ENCODE results near the gene NDUFB2. TPM values are rescaled to one million over a fixed set of nuclear protein-coding genes. Genes with fewer than 3 reads are reported as not detected.

Gene NDUFB2
- total and polyA plus RNA-seq, 2 donors (not counting 1 experiment from before 2014, with no cell fraction given): 67.9 to 171 TPM

GRCh38 chr7:140732416-140732815, 35.9 kb downstream of the NDUFB2 start:
- H3K4me3 Mint-ChIP-seq: no peak overlapping the region
- ATAC-seq (ENCODE audit: low read depth) (no peak), DNase-seq (no peak)
- H3K9me3 Mint-ChIP-seq (ENCODE audit: insufficient read depth): no peaks in the 10 kb centered on the region
- H3K4me2 ChIP-seq (replicated peaks; ENCODE audit: low read depth, low read length, poor library complexity, severe bottlenecking): no peak overlapping the region
- no peak overlapping the region for H3K27ac ChIP-seq (ENCODE audit: low read length in 2 of 2)
- peaks cover 2 to 5% of the 10 kb centered on the region in 2 experiments for H3K36me3 ChIP-seq (replicated peaks in 1 of 2; ENCODE audit: control extremely low read depth in 1 of 2, control insufficient read depth in 1 of 2, extremely low read depth in 1 of 2, insufficient read depth in 2 of 2, low read length in 1 of 2)
- ChIA-PET POLR2A (no interaction called here), CTCF (no interaction called here)
- no peaks in the 10 kb centered on the region for H3K27me3 ChIP-seq (replicated peaks in 1 of 4; ENCODE audit: control extremely low read depth in 1 of 4, control insufficient read depth in 3 of 4, insufficient read depth in 4 of 4, low read length in 3 of 4)
- no peaks in the 10 kb centered on the region for H4K20me1 ChIP-seq (ENCODE audit: control insufficient read depth, insufficient read depth, low read length, poor library complexity, severe bottlenecking)
- no peak overlapping the region for H3K4me3 ChIP-seq (ENCODE audit: control extremely low read depth in 1 of 5, extremely low read depth in 1 of 5, insufficient read depth in 1 of 5, low read depth in 2 of 5, low read length in 4 of 5)
- H3K4me1 ChIP-seq (ENCODE audit: control insufficient read depth in 2 of 2, insufficient read depth in 2 of 2, low read length in 2 of 2): no peaks in the 10 kb centered on the region
- 82% methylated on average over 1 of the region's 2 CpGs for WGBS (ENCODE audit: insufficient coverage)
- H3K9me3 ChIP-seq (ENCODE audit: control extremely low read depth in 1 of 3, control insufficient read depth in 2 of 3, insufficient read depth in 1 of 3, low read length in 2 of 3): no peaks in the 10 kb centered on the region
- no peak overlapping the region for H3K27ac Mint-ChIP-seq
- H3K9ac ChIP-seq (ENCODE audit: low read length): no peak overlapping the region
- intact Hi-C loops (cut with micrococcal nuclease): no loop called here
- TF ChIP-seq, protein P1, sequence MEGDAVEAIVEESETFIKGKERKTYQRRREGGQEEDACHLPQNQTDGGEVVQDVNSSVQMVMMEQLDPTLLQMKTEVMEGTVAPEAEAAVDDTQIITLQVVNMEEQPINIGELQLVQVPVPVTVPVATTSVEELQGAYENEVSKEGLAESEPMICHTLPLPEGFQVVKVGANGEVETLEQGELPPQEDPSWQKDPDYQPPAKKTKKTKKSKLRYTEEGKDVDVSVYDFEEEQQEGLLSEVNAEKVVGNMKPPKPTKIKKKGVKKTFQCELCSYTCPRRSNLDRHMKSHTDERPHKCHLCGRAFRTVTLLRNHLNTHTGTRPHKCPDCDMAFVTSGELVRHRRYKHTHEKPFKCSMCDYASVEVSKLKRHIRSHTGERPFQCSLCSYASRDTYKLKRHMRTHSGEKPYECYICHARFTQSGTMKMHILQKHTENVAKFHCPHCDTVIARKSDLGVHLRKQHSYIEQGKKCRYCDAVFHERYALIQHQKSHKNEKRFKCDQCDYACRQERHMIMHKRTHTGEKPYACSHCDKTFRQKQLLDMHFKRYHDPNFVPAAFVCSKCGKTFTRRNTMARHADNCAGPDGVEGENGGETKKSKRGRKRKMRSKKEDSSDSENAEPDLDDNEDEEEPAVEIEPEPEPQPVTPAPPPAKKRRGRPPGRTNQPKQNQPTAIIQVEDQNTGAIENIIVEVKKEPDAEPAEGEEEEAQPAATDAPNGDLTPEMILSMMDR (IDR thresholded peaks at IDR 0.05): no peak
- TF ChIP-seq EZH2 (IDR thresholded peaks at IDR 0.05; ENCODE audit: borderline replicate concordance, insufficient read depth, low read depth, low read length, poor library complexity, severe bottlenecking): no peak
- H2AFZ ChIP-seq (ENCODE audit: insufficient read depth, low read depth, low read length, poor library complexity, severe bottlenecking): no peak overlapping the region
- no peaks in the 10 kb centered on the region for H3K4me1 Mint-ChIP-seq
- H3K79me2 ChIP-seq (ENCODE audit: control insufficient read depth, insufficient read depth, low read length): no peaks in the 10 kb centered on the region
- H3K27me3 Mint-ChIP-seq: no peaks in the 10 kb centered on the region

- H3K4me1 ChIP-seq (ENCODE audit: control insufficient read depth in 2 of 2, insufficient read depth in 2 of 2, low read length in 2 of 2): no peaks in the 10 kb centered on the region
- Mint-ChIP-seq H3K9me3 (ENCODE audit: insufficient read depth) (no peaks in the 10 kb centered on the region), H3K27me3 (no peaks in the 10 kb centered on the region), H3K4me3 (no peak overlapping the region), H3K27ac (no peak overlapping the region), H3K4me1 (no peaks in the 10 kb centered on the region)
- peaks cover 3 to 15% of the 10 kb centered on the region in 2 experiments for H3K36me3 ChIP-seq (replicated peaks in 1 of 2; ENCODE audit: control extremely low read depth in 1 of 2, control insufficient read depth in 1 of 2, extremely low read depth in 1 of 2, insufficient read depth in 2 of 2, low read length in 1 of 2)
- H3K4me2 ChIP-seq (replicated peaks; ENCODE audit: low read depth, low read length, poor library complexity, severe bottlenecking): no peak overlapping the region
- no peaks in the 10 kb centered on the region for H3K9me3 ChIP-seq (ENCODE audit: control extremely low read depth in 1 of 3, control insufficient read depth in 2 of 3, insufficient read depth in 1 of 3, low read length in 2 of 3)
- H3K27me3 ChIP-seq (replicated peaks in 1 of 4; ENCODE audit: control extremely low read depth in 1 of 4, control insufficient read depth in 3 of 4, insufficient read depth in 4 of 4, low read length in 3 of 4): no peaks in the 10 kb centered on the region
- intact Hi-C loops (cut with micrococcal nuclease): no loop called here
- ATAC-seq (ENCODE audit: low read depth) (no peak), DNase-seq (no peak)
- H3K79me2 ChIP-seq (ENCODE audit: control insufficient read depth, insufficient read depth, low read length): no peaks in the 10 kb centered on the region
- CTCF ChIA-PET: interaction anchor here (0.6 kb wide), 2 partner anchors 64 to 558 kb away, joined by 3 read pairs; no protein-coding TSS in a partner anchor
- no peaks in the 10 kb centered on the region for H4K20me1 ChIP-seq (ENCODE audit: control insufficient read depth, insufficient read depth, low read length, poor library complexity, severe bottlenecking)
- H3K9ac ChIP-seq (ENCODE audit: low read length): no peak overlapping the region
- H2AFZ ChIP-seq (ENCODE audit: insufficient read depth, low read depth, low read length, poor library complexity, severe bottlenecking): no peak overlapping the region
- POLR2A ChIA-PET: no interaction called here
- no CpG with 5 or more reads among the region's 2 CpGs for WGBS (ENCODE audit: insufficient coverage)
- no peak overlapping the region for H3K27ac ChIP-seq (ENCODE audit: low read length in 2 of 2)
- TF ChIP-seq EZH2 (IDR thresholded peaks at IDR 0.05; ENCODE audit: borderline replicate concordance, insufficient read depth, low read depth, low read length, poor library complexity, severe bottlenecking): no peak
- TF ChIP-seq, protein P1 (IDR thresholded peaks at IDR 0.05): no peak
- H3K4me3 ChIP-seq (ENCODE audit: control extremely low read depth in 1 of 5, extremely low read depth in 1 of 5, insufficient read depth in 1 of 5, low read depth in 2 of 5, low read length in 4 of 5): no peak overlapping the region
These were observed 37.6 kb downstream of the NDUFB2 start for GRCh38 chr7:140734096-140734495.
